Suprapubic skin (tissue), 4 donors: ENCODE data around the gene KRTAP3-2.
"Not testable (repeated sequence)": the region's sequence is repeated elsewhere in the genome, so short reads cannot be mapped to it uniquely, and the experiment has no call there.

Experiments
- CTCF ChIP-seq, 2 donors: fragments of 200-600 bp in 1 of 2; fragments of 450-650 bp in 1 of 2; sonication (generic) in 1 of 2; IDR thresholded peaks; one replicate each; pipeline ENCODE4 v1.5.1; 2016 to 2019; ENCODE audit warnings: antibody characterized with exemption in 2 of 2, mild to moderate bottlenecking in 1 of 2, moderate library complexity in 1 of 2
- EP300 ChIP-seq: sonication (generic); formaldehyde crosslinking; IDR thresholded peaks from one replicate; pipeline ENCODE4 v1.6.1; 2017; ENCODE audit warnings: antibody characterized with exemption
- POLR2A ChIP-seq, 2 donors: fragments of 450-650 bp; IDR thresholded peaks; one replicate each; pipeline ENCODE4 v1.6.1; 2017; ENCODE audit warnings: antibody characterized with exemption in 2 of 2, mild to moderate bottlenecking in 2 of 2, moderate library complexity in 2 of 2
- POLR2AphosphoS5 ChIP-seq, 3 donors: sonication (generic); formaldehyde crosslinking; IDR thresholded peaks; one replicate each; pipeline ENCODE4 v1.6.1; 2017; ENCODE audit warnings: antibody characterized with exemption in 3 of 3

GRCh38 chr17:41040783-41041571 lies 41.3 kb upstream of the KRTAP3-2 start, which contains the start of gene KRTAP1-1:
- TF ChIP-seq POLR2AphosphoS5 (IDR thresholded peaks at IDR 0.05); CTCF (IDR thresholded peaks at IDR 0.05); POLR2A (IDR thresholded peaks at IDR 0.05); EP300: not testable (repeated sequence)
